H1 (cell line): ENCODE results near the gene DDN. TPM values are rescaled to one million over a fixed set of nuclear protein-coding genes. Genes with fewer than 3 reads are reported as not detected.

Experiments used
- CTCF ChIA-PET: fragments of 300-600 bp; sonication (Branson Sonifier 250); formaldehyde crosslinking; loops from one replicate; lab custom pipeline; 2021; ENCODE audit not compliant: partially characterized antibody; lab: Charles Lee
- POLR2A ChIA-PET: fragments of 300-600 bp; sonication (Branson Sonifier 250); formaldehyde crosslinking; loops from one replicate; lab custom pipeline; 2021; ENCODE audit warnings: inconsistent platforms; ENCODE audit not compliant: partially characterized antibody; lab: Charles Lee
- DNase-seq, 2 experiments: peaks; one replicate each; pipeline versions ENCODE4 v3.0.0 to v3.0.0-alpha.2; 2010 to 2022; ENCODE audit warnings: low spot score in 2 of 2, low read depth in 1 of 2, mixed read lengths in 1 of 2
- FAIRE-seq: peaks from 2 replicates; lab custom pipeline; 2011; peaks lifted over from hg19 to GRCh38; lab: Jason Lieb, UNC
- H2AFZ ChIP-seq: 2 replicates; pipeline ENCODE4 v1.8.1; 2012; ENCODE audit warnings: low read length, inconsistent platforms
- H2AK5ac ChIP-seq: 2 replicates; pipeline ENCODE4 v1.6.1; 2013; ENCODE audit warnings: low read depth, low read length
- H2BK120ac ChIP-seq: replicated peaks from 2 replicates; pipeline ENCODE3; 2013; ENCODE audit warnings: low read depth, low read length, inconsistent platforms
- H2BK12ac ChIP-seq: 2 replicates; pipeline ENCODE4 v1.6.1; 2013; ENCODE audit warnings: low read depth, low read length
- H2BK15ac ChIP-seq: 2 replicates; pipeline ENCODE4 v1.6.1; 2013; ENCODE audit warnings: low read length
- H2BK20ac ChIP-seq: 2 replicates; pipeline ENCODE4 v1.6.1; 2013; ENCODE audit warnings: low read length
- H2BK5ac ChIP-seq: 2 replicates; pipeline ENCODE4 v1.6.1; 2013; ENCODE audit warnings: low read depth, low read length
- H3K14ac ChIP-seq: 2 replicates; pipeline ENCODE4 v1.6.1; 2013; ENCODE audit warnings: inconsistent platforms; ENCODE audit not compliant: insufficient read length
- H3K18ac ChIP-seq: 2 replicates; pipeline ENCODE4 v1.6.1; 2013; ENCODE audit warnings: low read length; ENCODE audit errors: extremely low read depth
- H3K23ac ChIP-seq: 2 replicates; pipeline ENCODE4 v1.6.1; 2013; ENCODE audit warnings: inconsistent platforms; ENCODE audit not compliant: insufficient read length
- H3K23me2 ChIP-seq: 2 replicates; pipeline ENCODE4 v1.6.1; 2013; ENCODE audit warnings: low read depth, low read length
- H3K27ac ChIP-seq: 2 replicates; pipeline ENCODE4 v1.6.1; 2011; ENCODE audit warnings: low read depth, low read length, inconsistent platforms
- H3K27me3 ChIP-seq, 4 experiments: replicated peaks in 1 of 4; 1 replicate in 1 of 4; 2 replicates in 3 of 4; pipeline versions ENCODE4 v1.6.1 to v1.8.1; 2011 to 2013; ENCODE audit warnings: low read length in 3 of 4, mild to moderate bottlenecking in 3 of 4, inconsistent platforms in 2 of 4, mixed read lengths in 2 of 4, moderate library complexity in 1 of 4; ENCODE audit not compliant: control insufficient read depth in 3 of 4, insufficient read depth in 3 of 4; ENCODE audit errors: extremely low read depth in 1 of 4
- H3K36me3 ChIP-seq, 4 experiments: 2 replicates each; pipeline versions ENCODE4 v1.6.1 to v1.8.1; 2011 to 2013; ENCODE audit warnings: mild to moderate bottlenecking in 4 of 4, low read length in 3 of 4, moderate library complexity in 2 of 4, control low read depth in 1 of 4, inconsistent platforms in 1 of 4; ENCODE audit not compliant: insufficient read depth in 4 of 4, control insufficient read depth in 2 of 4
- H3K4ac ChIP-seq: replicated peaks from 2 replicates; pipeline ENCODE3; 2013; ENCODE audit warnings: low read length, low read depth, mixed read lengths, inconsistent platforms; ENCODE audit not compliant: insufficient read length
- H3K4me1 ChIP-seq, 4 experiments: replicated peaks in 1 of 4; 1 replicate in 1 of 4; 2 replicates in 3 of 4; pipeline versions ENCODE4 v1.6.1 to v1.8.1; 2011 to 2013; ENCODE audit warnings: low read length in 3 of 4, inconsistent platforms in 2 of 4, mixed read lengths in 1 of 4; ENCODE audit not compliant: insufficient read depth in 4 of 4, control insufficient read depth in 3 of 4
- H3K4me2 ChIP-seq, 2 experiments: 2 replicates each; pipeline versions ENCODE4 v1.6.1 to v1.8.1; 2011 to 2013; ENCODE audit warnings: low read depth in 2 of 2, low read length in 2 of 2, control low read depth in 1 of 2, inconsistent platforms in 1 of 2, mild to moderate bottlenecking in 1 of 2; ENCODE audit not compliant: insufficient read depth in 1 of 2
- H3K4me3 ChIP-seq, 4 experiments: fragments of 200-600, 300-600 bp in 1 of 4; sonication (generic), shearing (Covaris generic), sonication (Bioruptor Twin) in 1 of 4; 2 replicates each; pipeline versions ENCODE4 v1.5.1 to v1.8.1; 2011 to 2016; ENCODE audit warnings: low read length in 4 of 4, low read depth in 3 of 4, control low read depth in 2 of 4, inconsistent platforms in 2 of 4, mild to moderate bottlenecking in 2 of 4, mixed read lengths in 1 of 4, moderate library complexity in 1 of 4; ENCODE audit not compliant: insufficient read depth in 2 of 4; ENCODE audit errors: extremely low read depth in 1 of 4
- H3K56ac ChIP-seq: replicated peaks from 2 replicates; pipeline ENCODE3; 2013; ENCODE audit warnings: low read depth, mild to moderate bottlenecking, mixed read lengths, low read length, inconsistent platforms; ENCODE audit not compliant: insufficient read length
- H3K79me1 ChIP-seq: 2 replicates; pipeline ENCODE4 v1.6.1; 2013; ENCODE audit warnings: low read depth, low read length, control low read depth
- H3K79me2 ChIP-seq, 2 experiments: 2 replicates each; pipeline versions ENCODE4 v1.6.1 to v1.8.1; 2012 to 2013; ENCODE audit warnings: low read length in 2 of 2, mild to moderate bottlenecking in 2 of 2, inconsistent platforms in 1 of 2; ENCODE audit not compliant: insufficient read depth in 2 of 2, control insufficient read depth in 1 of 2
- H3K9ac ChIP-seq, 4 experiments: replicated peaks in 1 of 4; 1 replicate in 1 of 4; 2 replicates in 3 of 4; pipeline versions ENCODE4 v1.6.1 to v1.8.1; 2011 to 2013; ENCODE audit warnings: low read depth in 3 of 4, low read length in 3 of 4, control low read depth in 2 of 4, mild to moderate bottlenecking in 2 of 4, moderate library complexity in 2 of 4, inconsistent platforms in 1 of 4; ENCODE audit errors: extremely low read depth in 1 of 4
- H3K9me3 ChIP-seq, 2 experiments: 2 replicates each; pipeline versions ENCODE4 v1.6.1 to v1.8.1; 2012 to 2013; ENCODE audit warnings: mild to moderate bottlenecking in 2 of 2, moderate library complexity in 2 of 2, control low read depth in 1 of 2, inconsistent platforms in 1 of 2, low read depth in 1 of 2, low read length in 1 of 2, mixed read lengths in 1 of 2; ENCODE audit not compliant: insufficient read depth in 2 of 2
- H4K20me1 ChIP-seq, 2 experiments: replicated peaks in 1 of 2; 2 replicates each; pipeline versions ENCODE3 to v1.8.1; 2011 to 2013; ENCODE audit warnings: inconsistent platforms in 2 of 2, low read length in 2 of 2, mild to moderate bottlenecking in 1 of 2; ENCODE audit not compliant: insufficient read depth in 2 of 2, control insufficient read depth in 1 of 2
- H4K5ac ChIP-seq: 2 replicates; pipeline ENCODE4 v1.6.1; 2013; ENCODE audit warnings: low read length, low read depth, mixed read lengths, inconsistent platforms; ENCODE audit not compliant: insufficient read length
- H4K8ac ChIP-seq: 2 replicates; pipeline ENCODE4 v1.8.0; 2013; ENCODE audit warnings: mild to moderate bottlenecking, moderate library complexity, low read length, inconsistent platforms; ENCODE audit not compliant: insufficient read depth; ENCODE audit errors: extremely low read depth
- H4K91ac ChIP-seq: replicated peaks from 2 replicates; pipeline ENCODE3; 2013; ENCODE audit warnings: low read length, mixed read lengths, inconsistent platforms; ENCODE audit not compliant: insufficient read length
- WGBS, 2 experiments: shearing (Covaris generic) in 1 of 2; methylation state at CpG; one replicate each; pipeline versions ENCODE4 v1.1.6 to v1.1.7; 2013 to 2015; ENCODE audit warnings: low lambda C conversion rate in 2 of 2, mixed read lengths in 2 of 2, inconsistent platforms in 1 of 2, low coverage in 1 of 2, missing lambda C conversion rate in 1 of 2; ENCODE audit not compliant: insufficient replicate concordance in 2 of 2, insufficient coverage in 1 of 2, insufficient read length in 1 of 2; ENCODE audit errors: extremely low coverage in 1 of 2, missing lambda C conversion rate in 1 of 2; 5-methylcytosine and 5-hydroxymethylcytosine counted together
- polyA plus RNA-seq, 7 experiments: library from polyadenylated mRNA; depleted of rRNA in 3 of 7; stranded (reverse) in 5 of 7; unstranded in 2 of 7; fragments of >200 nt in 5 of 7; fragments of 200-250 nt in 2 of 7; gene quantifications; 1 replicate in 5 of 7; 2 replicates in 1 of 7; 4 replicates in 1 of 7; pipeline versions ENCODE4 v1.2.1 to v1.2.3, GENCODE V29; 2011 to 2013; ENCODE audit warnings: missing spikeins in 2 of 7, mixed read lengths in 2 of 7
- total RNA-seq: library from RNA; stranded (reverse); fragmentation: NEBNext Ultra II Directional; extraction: Animal tissue kit (Norgen Biotek cat#: 25700); gene quantifications from 2 replicates; pipeline ENCODE4 v1.2.1, GENCODE V29; 2021

Gene DDN
- total and polyA plus RNA-seq, 2 of the 8 experiments (the other 6 are each of a cell fraction or from before 2014, with no cell fraction given) = 0.14 to 0.30 TPM

GRCh38 chr12:49022558-49023178, 23.5 kb upstream of the DDN start:
- H3K56ac ChIP-seq = no peak overlapping the region
- no peak overlapping the region for H3K4me2 ChIP-seq
- no peak overlapping the region; the same call in 1 of the 2 replicates for H4K8ac ChIP-seq
- H3K18ac ChIP-seq = no peak overlapping the region
- DNase-seq = no peak
- WGBS, 2 experiments = 96% methylated on average over 15 of the region's 15 CpGs; no CpG with 5 or more reads in 1 of the 2 experiments
- no peak overlapping the region for H3K14ac ChIP-seq
- peaks cover 20 to 59% (median 45%) of the 10 kb centered on the region in 4 experiments; a peak in 7 of 8 replicates for H3K36me3 ChIP-seq
- H3K79me1 ChIP-seq = no peaks in the 10 kb centered on the region; the same call in 1 of the 2 replicates
- ChIA-PET CTCF (interaction anchor here (0.9 to 4.9 kb wide), 5 partner anchors 9 to 98 kb away, joined by 3 to 34 read pairs (median 7); no protein-coding TSS in a partner anchor), POLR2A (interaction anchor here (1.3 to 22.2 kb wide), 2 partner anchors 18 to 33 kb away, joined by 3 to 339 read pairs; no protein-coding TSS in a partner anchor)
- no peak overlapping the region for H4K91ac ChIP-seq
- no peak overlapping the region for H4K5ac ChIP-seq
- no peak overlapping the region for H2AFZ ChIP-seq
- H3K9me3 ChIP-seq = no peaks in the 10 kb centered on the region
- no peak overlapping the region for H3K4ac ChIP-seq
- peaks cover 0 to 4% (median 1%) of the 10 kb centered on the region in 4 experiments; a peak in 4 of 7 replicates for H3K4me1 ChIP-seq
- H2BK20ac ChIP-seq = no peak overlapping the region
- H3K4me3 ChIP-seq = no peak overlapping the region
- FAIRE-seq = no peak
- no peak overlapping the region for H2AK5ac ChIP-seq
- no peak overlapping the region for H2BK15ac ChIP-seq
- H3K27me3 ChIP-seq = no peaks in the 10 kb centered on the region
- H4K20me1 ChIP-seq = peaks cover 3 to 8% of the 10 kb centered on the region in 2 experiments
- H2BK12ac ChIP-seq = no peak overlapping the region
- no peak overlapping the region for H2BK5ac ChIP-seq
- H3K9ac ChIP-seq = no peak overlapping the region
- peaks cover 7% of the 10 kb centered on the region for H3K23me2 ChIP-seq
- no peak overlapping the region for H3K23ac ChIP-seq
- no peak overlapping the region for H2BK120ac ChIP-seq
- H3K79me2 ChIP-seq = no peaks in the 10 kb centered on the region
- no peak overlapping the region for H3K27ac ChIP-seq
